IPS-18c (cell line): ENCODE data around the gene APAF1.

Experiments used
- H3K4me3 ChIP-seq: 2 replicates; pipeline ENCODE4 v1.7.0; 2013; ENCODE audit warnings: low read depth, mild to moderate bottlenecking, low read length, moderate library complexity; ENCODE audit not compliant: insufficient read depth
- H3K9me3 ChIP-seq: one replicate; pipeline ENCODE4 v1.6.1; 2013; ENCODE audit warnings: mild to moderate bottlenecking, low read length, moderate library complexity; ENCODE audit not compliant: control insufficient read depth, insufficient read depth

The APAF1 gene

DNA sequence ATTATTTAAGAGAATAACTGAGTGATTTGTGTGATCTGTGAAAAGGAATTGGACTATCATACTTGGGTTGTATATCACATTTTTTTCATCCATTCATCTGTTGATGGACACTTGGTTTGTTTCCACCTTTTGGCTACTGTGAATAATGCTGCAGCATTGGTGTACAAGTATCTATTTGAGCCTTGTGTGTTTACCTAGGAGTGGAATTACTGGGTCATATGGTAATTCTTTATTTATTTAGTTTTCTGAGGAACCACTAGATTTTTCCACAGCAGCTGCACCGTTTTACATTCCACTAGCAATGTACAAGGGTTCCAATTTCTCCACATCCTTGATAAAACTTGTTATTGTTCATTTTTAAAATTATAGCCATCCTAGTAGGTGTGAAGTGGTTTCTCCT lies 56.1 kb downstream of the APAF1 start:
- Histone ChIP-seq H3K9me3 (no peaks in the 10 kb centered on the region), H3K4me3 (no peak overlapping the region)

DNA sequence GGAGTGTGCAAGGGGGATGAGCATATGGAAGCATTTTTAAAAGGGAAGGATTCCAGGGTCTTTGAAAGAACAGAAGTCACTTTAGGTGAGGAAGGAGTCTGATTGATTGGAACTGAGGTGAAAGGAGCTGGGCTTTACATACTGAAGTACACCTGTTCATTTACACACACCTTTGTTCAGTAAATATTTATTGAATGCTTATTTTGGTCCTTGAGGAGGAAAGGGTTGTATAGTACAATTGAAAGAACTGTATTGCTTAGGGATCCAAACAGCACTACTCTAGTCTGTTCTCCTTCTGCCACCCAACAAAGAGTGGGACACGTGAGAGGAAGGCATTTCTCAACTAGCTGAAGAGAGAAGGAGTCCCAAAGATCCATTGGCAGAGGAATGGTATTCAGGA lies 63.9 kb downstream of the APAF1 start:
- no peaks in the 10 kb centered on the region for H3K9me3 ChIP-seq
- no peak overlapping the region for H3K4me3 ChIP-seq

- Histone ChIP-seq H3K4me3 (no peak overlapping the region), H3K9me3 (no peaks in the 10 kb centered on the region)
These were observed 69.3 kb downstream of the APAF1 start for GRCh38 chr12:98714426-98714825.

DNA sequence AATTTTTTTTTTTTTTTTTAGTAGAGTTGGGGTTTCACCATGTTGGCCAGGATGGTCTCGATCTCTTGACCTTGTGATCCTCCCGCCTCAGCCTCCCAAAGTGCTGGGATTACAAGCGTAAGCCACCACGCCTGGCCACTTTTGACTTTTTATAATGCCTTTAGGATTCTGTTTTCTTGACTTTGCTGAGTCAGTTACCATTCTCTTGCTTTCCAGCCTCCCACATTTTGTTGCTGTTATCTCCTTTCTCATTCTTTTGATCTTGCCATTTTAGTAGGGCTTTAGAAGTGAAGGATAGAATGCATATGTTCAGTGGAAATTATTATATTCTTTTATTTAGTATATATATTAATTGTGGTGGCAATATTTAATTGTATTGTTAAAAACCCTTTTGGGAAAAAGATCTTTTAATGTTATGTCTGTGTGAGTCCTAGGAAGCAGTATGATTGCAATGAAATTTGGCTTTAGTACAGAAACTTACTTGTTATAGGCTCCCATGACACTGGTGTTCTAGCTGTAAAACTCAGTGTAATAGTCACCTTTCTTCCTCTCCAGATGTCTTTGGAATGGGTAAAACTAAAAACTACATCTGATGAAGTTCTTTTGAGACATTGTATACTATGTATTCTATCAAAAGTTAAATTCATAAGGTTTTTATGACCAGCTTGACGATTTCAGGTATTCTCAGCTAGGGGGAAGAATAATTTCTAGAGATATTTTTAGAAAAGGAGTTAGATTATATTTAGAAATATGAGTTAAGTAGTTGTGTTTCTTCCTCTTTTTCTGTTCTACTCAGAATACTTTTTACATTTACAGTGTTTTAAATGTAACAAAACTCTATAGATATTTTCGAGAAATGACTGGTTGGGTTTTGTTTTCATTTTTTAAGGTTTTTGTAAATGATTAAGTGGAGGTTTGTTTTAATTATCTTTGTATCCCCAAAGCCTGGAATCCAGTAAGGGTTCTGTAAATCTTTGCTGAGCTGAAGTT lies 74.7 kb downstream of the APAF1 start:
- no peaks in the 10 kb centered on the region for H3K9me3 ChIP-seq
- H3K4me3 ChIP-seq = no peak overlapping the region

GRCh38 chr12:98721204-98721702 lies 76.2 kb downstream of the APAF1 start:
- no peaks in the 10 kb centered on the region for H3K9me3 ChIP-seq
- H3K4me3 ChIP-seq = no peak overlapping the region

DNA sequence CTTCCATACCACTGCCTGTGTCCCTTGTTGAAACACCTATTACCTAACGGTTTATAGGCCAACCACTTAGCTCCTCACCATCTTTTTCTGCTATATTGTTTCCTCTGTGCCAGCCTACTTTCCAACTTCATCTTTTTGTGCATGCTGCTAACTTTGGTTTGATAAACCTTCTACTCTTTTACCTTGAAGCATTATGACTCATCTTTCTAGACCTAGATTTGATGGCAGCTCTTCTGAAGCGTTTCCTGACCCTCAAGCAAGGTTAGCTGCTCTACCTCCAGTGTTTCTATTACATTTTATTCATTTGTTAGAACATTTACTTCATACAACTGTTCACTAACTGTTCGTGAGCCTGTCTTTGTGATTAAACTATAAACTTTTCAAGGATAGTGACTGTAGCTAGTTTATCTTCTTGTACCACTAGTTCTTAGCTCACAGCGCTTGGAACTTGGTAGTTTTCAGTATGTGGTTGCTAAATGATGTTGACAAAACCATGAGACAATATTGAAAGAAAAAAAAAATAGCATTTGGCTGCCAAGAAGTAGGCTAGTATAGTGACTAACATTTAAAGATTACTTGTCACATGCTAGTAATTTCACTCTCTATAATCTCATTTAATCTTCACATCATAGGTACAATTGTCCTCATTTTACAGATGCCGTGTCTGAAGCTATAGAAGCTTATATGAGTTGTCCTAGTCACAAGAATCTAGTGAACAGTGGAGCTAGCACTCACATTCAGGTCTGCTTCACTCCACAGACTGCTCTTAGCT lies 79.5 kb downstream of the APAF1 start:
- no peaks in the 10 kb centered on the region for H3K9me3 ChIP-seq
- no peak overlapping the region for H3K4me3 ChIP-seq

DNA sequence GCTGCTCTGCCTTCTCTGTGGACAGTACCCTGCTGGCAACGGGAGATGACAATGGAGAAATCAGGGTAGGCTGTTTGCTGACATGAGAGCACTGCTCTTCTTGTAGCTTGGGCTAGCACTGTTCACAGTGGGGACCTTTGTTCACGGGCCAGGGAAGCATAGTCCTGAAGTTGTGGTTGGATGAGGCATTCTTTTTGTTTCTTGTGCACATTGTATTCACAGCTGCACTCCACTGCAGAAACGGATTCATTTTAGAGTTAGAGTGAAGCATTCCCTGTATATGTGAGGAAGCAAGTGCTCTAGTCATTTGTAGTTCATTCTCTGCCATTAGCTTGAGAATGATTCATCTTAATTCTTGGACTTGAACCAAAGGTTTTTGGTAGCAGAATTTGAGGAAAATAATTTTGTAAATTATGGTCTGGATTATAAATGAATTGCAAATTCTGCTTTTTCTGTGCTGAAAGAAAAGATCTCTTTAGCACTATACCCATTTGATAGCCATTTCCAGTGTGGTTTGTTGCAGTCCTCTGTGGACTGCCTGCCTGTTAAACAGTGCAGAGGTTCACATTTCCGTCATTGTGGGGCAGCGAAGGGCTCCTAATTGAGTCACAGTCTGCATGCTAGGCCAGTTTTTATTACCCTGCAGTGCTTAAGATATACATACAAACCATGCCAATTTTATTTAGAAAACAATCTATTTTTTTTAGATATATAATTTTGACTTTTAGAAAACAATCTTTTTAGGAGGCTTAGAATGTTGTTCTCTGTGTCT lies 80.6 kb downstream of the APAF1 start:
- Histone ChIP-seq H3K4me3 (no peak overlapping the region), H3K9me3 (no peaks in the 10 kb centered on the region)

DNA sequence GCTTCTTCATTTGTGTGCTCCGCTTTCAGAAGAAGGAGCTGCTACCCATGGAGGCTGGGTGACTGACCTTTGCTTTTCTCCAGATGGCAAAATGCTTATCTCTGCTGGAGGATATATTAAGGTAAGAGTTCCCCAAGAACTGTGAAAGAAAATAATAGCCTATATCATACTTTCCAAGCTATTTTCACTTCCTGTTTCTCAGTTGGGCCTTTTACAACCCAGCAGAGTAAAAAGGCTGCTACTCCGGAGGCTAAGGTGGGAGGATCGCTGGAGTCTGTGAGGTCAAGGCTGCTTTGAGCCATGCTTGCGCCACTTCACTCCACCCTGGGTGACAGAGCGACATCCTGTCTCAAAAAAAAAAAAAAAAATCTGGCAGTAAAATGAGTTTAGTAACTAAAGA lies 82.1 kb downstream of the APAF1 start:
- Histone ChIP-seq H3K9me3 (no peaks in the 10 kb centered on the region), H3K4me3 (no peak overlapping the region)

DNA sequence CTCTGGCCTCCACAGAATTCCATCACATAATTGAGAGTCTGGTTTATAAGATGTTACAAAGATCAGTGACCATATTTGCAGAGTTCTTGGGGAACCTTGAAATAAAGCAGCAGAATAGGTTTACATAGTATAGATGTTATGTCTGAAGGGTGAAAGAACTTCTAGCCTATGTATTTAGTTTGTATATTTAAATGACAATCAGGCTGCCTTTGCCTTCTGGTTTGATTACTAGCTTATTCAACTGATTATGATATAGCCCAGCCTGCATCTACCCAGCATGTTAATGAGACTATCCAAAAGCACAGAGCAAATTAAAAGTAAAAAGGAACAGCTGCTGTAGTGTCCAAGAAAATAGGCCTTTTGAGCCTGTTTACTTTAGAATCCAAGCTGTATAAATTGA lies 85.3 kb downstream of the APAF1 start:
- Histone ChIP-seq H3K4me3 (no peak overlapping the region), H3K9me3 (no peaks in the 10 kb centered on the region)

- Histone ChIP-seq H3K9me3 (no peaks in the 10 kb centered on the region), H3K4me3 (no peak overlapping the region)
These were observed 88.7 kb downstream of the APAF1 start for GRCh38 chr12:98733667-98734350.

- Histone ChIP-seq H3K4me3 (no peak overlapping the region), H3K9me3 (no peaks in the 10 kb centered on the region)
These were observed 90.7 kb downstream of the APAF1 start for GRCh38 chr12:98735821-98736220.

DNA sequence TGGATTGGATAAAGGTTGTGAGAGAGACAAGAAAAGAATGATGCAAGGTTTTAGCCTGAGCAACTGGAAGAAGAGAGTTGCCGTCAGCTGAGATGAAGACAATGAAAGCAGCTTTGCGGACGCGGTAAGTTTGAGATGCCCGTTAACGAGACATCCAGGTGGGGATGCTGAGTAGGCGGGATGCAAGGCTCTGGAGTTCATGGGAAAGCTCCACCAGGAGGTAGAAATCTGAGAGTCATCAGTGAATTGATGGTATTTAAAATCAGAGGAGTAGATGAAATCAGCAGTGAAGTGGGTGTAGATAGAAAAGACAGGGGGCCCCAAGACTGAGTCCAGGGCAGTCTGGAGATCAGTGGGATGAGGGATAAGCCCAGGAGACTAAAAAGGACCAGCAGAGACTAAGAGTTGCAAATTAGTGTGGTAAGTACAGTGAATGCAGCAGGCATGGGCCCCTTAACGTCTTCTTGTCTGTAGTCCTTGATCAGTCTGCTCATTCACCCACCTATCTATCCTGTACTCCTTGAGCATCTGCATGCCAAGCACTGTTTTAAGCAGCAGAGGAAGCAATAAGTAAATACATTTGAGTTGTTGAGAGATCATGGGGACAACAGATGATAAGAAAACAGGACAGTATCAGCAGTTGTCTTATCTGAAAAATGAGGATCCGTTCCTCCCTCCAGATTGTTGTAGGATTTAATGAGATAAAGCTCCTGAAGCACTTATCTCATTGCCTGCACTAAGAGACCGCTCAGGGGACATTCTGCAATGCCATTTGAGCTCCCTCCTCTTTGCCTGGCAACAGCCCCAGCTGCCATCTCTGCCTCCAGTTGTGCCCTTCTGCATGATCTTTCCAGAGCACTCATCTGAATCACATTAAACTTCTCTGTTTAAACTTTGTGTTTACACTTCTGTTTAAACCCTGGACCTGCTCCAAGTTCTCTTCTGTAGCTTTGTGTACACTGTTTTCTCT lies 91.5 kb downstream of the APAF1 start:
- no peaks in the 10 kb centered on the region for H3K9me3 ChIP-seq
- H3K4me3 ChIP-seq = no peak overlapping the region

DNA sequence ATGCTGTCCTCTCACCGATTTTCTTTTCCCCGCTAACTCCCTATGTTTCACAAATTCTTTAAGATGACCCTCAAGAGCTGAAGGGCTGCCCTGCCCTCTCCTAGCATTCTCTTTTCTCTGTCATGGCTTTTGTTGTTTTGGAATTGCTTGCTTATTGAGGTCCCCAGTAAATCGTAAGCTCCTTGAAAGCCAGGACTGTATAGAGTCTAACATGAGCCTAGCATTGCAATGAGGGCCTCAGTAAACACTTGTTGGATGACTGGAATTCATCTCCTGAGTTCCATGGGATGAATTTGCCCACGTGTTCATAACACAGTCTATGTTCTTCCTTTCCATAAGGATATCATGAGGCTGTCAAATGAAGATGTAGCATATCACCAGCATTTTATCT lies 92.2 kb downstream of the APAF1 start:
- H3K9me3 ChIP-seq = no peaks in the 10 kb centered on the region
- H3K4me3 ChIP-seq = no peak overlapping the region

- Histone ChIP-seq H3K4me3 (no peak overlapping the region), H3K9me3 (no peaks in the 10 kb centered on the region)
These were observed 92.9 kb downstream of the APAF1 start for GRCh38 chr12:98738002-98738401.

GRCh38 chr12:98738539-98738938 lies 93.4 kb downstream of the APAF1 start:
- no peak overlapping the region for H3K4me3 ChIP-seq
- no peaks in the 10 kb centered on the region for H3K9me3 ChIP-seq

DNA sequence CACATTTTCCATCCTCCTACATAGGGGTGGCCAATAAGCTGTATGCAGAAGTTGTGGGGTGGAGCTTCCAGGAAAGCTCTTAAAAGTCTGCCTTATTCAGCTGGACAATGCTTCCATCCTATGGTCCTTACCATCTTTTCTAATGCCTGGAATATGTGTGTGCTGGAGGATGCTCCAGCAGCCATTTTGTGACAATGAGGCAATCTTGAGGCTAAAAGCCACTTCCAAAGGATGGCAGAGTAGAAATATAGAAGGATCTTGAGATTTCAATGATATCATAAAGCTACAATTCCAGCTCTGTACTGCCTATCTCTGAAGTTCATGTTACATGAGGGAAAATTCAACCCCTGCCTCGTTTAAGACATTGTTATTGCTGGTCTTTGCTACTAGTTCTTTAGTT lies 95.7 kb downstream of the APAF1 start:
- Histone ChIP-seq H3K9me3 (no peaks in the 10 kb centered on the region), H3K4me3 (no peak overlapping the region)
